Dedifferentiated amniotic fluid mesenchymal stem cell (primary cell): ENCODE results near the gene SUGCT.
"Not testable (repeated sequence)": the region's sequence is repeated elsewhere in the genome, so short reads cannot be mapped to it uniquely, and the experiment has no call there.

Experiments
- DNase-seq: peaks from one replicate; pipeline ENCODE4 v3.0.0-alpha.2; 2016; ENCODE audit errors: extremely low spot score

The SUGCT gene

DNA sequence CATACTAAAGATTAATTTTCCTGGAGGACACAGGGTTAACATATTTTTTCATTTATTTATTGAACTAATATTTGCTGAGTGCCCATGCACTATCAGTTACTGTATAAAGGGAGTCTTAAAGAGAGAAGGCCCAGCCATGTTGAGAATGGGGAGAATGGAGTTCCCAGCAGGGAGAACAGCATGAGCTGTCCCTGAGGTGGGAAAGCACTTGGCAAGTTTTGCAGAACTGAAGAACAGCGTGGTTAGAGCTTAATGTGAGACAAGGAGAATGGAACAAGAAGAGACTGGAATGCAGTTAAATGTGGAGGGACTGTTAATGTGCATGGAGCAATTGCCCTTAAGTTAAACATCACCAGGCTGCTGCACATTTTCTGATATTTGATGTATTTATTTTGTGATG is 435.4 kb downstream of the SUGCT start:
- DNase-seq, result no peak

DNA sequence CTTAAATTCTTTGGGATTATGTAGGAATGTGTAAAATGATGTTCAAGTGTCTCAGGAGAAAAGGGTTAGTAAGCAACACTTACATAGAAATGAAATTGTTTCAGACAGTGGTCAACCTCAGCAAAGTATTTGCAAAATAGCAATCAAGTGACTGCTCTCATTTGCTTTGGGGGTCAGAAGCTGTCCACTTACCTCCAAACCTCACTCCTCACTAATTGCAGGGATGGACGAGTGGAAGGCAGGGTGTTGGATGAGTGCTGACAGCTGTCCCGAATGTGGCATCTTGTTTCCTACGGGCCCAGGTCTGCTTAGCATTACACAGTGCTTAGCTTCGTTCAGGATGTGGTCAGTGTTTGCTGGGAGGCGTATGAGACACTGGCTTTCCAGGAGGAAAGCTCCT is 437.0 kb downstream of the SUGCT start:
- no peak for DNase-seq

DNA sequence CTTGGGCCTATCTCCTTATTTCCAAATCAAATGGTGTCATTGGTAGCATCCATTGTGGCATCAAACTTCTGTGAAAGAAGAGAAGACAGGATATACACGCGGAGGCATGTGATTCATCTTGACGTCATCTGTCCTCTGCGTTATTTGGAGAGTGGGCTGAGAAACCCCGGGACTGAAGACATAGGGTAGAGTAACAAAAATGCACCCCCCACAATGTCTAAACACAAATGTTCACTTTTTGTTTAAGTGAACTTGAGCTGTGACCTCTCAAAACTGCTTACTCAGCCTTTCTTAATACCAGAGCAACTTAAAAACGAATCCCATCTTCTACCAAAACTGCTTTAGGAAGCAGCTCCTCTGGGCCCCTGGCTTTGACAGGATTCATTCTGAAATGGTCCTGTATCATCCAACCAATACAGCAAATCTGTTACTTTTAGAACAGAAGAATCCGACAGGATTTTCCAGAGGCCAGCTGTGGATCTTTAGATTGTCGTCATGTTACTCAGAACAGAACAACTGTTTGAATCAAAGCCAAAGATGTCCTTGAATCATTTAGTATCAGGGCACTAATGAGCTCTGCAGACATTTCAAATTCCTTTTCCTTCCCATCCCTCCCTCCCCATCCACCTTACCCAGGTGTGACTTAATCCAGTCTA is 438.1 kb downstream of the SUGCT start:
- no peak for DNase-seq

DNA sequence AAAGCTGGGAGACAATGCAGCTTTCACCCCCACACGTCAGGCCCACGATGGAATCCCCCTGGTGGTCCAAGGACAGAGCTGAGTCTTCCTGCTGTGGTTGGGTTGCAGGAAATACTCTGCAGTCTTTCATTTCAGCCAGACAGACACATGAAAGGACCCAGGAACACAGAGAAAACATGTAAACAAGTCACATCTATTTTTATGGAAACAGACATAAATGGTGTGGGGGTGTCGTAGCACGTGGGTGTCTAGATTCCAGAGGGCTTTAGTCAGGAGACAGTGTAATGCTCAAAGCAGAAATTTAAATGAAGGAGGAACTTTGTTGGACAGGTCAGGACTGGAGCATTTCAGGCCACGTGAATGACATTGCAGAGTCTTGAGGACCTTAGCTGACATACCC is 444.6 kb downstream of the SUGCT start:
- no peak for DNase-seq

DNA sequence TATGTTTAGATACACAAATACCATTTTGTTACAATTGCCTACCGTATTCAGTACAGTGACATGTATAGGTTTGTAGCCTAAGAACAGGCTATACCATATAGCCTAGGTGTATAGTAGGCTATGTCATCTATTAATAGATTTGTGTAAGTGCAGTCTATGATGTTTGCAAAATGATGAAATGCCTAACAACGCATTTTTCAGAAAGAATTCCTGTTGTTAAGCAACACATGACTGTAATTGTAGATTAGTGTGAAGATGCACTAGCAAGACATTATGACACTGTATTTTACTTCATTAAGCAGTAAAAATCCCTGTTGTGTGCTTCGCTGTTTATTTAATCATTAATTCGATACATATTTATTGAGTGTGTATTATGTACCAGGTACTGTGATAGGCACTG is 446.0 kb downstream of the SUGCT start:
- DNase-seq, result no peak

DNA sequence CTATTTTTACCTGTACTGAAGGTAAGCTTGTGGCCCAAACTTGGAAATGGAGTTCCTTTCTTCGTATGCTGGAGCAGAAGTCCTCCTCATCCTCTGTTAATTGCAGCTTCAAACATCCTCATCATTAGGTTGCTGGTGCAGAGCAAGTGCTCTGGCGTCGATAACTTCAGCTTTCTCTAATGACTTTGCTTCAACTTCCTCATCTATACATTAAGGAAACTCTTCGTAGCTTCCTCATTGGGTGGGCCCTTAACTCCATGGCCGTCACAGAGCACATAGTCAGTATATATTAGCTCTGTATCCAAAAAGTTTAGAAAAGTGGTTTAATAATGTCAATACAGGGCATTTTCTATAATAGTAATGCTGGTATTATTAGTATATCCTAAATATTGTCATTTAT is 447.7 kb downstream of the SUGCT start:
- no peak for DNase-seq

DNA sequence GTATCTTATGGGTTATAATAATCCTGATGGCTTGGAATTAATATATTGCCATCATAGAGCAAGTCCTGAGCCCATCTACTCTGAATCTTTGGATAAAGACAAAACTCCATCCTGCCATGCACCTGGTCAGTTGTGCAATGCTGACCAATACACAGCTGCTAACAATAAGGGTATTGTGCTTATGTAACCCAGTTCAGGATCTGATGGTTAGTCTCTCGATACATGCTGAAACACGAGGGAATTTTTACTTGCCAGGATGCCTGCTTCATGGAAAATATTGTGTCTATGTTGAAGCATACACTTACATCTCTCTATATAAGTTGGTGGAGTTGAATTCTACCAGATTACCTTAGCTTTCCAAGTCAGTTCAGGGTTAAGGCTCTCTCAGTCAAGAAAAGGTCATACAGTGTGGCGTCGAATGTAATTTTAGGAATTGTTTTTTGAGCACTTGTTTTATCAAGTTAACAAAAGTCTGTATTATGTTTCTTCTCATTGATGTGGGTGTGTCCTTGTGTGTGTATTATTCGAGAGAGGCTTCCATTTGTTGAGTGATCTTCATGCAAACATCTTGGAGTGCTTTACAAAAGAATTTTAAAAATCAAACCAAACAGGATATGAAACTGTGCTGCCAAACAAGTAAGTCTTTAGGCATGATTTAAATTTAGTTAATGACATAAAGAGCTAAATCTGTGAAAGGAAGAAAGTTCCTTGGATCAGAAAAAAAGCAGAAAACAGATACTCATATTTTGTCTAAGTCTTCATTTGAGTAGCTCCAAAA is 449.1 kb downstream of the SUGCT start:
- DNase-seq, result no peak

DNA sequence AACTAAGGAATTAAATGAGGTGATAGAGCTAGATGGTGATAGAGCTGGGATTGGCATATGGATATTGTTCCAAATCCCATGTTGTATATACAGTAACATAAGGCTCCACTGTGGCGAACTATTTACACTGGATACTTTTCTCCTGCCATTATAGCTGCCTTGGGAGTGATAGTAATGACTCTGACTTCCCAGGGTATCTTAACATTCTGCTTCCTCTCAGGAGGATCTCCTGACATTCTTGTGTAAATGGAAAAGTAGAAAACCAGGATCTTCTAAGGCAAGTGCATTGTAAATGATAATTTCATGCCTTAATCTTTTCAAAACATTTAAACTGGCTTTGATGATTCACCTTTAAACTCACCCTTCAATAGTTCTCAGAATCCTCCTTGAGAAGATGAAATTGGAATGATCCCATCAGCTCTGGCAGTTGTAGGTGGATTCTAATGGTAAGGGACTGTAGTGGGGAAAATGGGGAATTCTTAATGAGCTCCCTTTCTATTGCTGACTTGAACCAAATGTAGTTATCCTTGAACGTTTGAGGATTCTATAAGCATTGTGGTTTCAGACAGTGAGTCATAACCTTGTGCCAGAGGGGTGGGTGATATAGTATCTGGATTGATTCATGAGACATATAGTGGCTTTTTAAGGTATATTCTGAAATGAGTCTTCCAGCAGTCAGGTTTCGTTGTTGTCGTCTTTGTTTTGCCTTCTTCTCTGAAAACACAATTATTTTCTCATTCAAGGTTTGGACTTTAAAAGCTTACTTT is 450.0 kb downstream of the SUGCT start:
- DNase-seq, result no peak

DNA sequence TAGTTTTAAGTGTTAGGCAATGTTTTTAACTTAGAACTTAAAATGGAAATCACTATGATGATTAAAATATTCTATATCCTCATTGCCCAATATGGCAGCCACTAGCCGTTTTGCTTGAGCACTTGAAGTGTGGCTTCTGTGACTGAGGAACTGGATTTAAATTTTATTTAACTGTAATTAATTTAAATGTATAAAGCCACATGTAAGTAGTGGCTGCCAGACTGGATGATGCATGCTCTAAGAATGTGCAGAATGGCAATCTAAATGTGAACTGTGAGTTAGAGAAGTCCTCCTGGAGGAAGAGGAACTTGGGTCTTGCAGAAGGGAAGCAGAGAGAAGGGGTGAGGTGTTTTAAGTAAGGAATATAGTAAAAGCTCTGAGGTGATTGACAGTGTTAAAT is 451.4 kb downstream of the SUGCT start:
- DNase-seq, result peak; percentile 45

DNA sequence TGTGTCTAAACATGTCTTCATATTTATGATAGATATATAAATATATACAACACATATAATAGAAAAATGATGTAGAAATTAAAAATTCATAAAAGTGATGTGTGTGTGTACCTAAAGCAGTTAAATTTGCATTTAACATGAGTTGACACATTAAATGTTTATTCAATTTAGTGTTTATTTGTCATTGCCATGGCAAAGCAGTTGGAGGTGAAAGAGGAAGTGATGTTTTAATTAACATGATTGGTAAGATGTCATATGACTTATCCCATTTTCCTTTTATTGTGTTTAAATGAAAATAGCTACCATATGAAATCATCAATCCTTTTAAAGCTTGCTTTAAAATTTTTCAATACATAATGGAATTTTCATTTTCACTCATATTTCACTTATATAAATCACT is 452.6 kb downstream of the SUGCT start:
- no peak for DNase-seq

DNA sequence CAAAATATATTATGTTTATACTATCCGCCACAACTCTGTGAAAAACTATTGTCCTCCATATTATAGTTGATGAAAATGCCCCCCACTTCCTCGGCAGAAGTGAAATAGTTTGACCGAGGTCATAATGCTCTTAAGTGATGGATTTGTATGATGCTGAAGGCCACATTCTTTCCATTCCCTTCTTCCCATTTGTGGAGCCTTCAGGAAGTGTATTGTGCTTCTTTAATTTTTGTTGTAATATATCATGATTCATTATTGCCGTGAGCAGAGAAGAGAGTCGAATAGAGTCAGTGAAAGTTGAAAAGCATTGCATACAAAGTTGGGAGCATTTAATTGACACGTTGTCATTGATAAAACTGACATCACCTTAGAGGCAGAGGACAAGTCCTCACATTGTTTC is 460.3 kb downstream of the SUGCT start:
- DNase-seq, result no peak

DNA sequence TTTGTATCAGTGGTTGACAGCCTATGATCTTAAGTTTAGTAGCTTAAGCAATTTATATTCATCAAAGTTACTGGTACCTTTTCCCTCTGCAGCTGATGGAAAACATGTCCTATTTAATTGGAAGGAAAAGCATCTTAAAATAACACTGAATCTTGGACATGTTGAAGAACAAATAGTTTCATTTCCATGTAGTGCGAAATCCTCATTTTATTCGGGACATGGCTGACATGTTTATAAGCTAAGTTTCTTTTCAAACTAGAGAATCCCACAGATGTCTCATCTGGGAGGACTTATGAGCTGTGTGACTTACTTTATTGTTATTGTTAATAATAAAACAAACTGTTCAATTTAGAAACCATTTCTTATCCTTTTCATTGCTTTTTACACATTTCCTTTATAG is 461.0 kb downstream of the SUGCT start:
- no peak for DNase-seq

DNA sequence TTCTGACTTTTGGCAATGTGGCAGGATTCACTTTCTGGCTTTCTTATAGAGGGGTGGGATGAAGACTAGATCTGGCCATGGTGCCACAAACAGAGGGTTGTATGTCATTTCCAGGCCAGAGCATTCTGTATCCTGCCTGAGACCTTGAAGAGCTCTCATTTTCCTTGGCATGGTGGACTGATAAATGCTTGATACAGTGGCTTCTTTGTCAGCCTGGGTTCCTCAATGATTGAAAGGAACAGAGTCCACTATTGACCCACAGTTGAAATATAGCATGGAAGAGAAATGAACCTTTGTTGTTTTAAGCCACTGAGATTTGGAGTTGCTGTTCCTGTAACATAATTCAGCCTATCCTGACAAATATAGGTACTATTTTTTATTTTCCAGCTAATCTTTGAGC is 462.7 kb downstream of the SUGCT start:
- no peak for DNase-seq

DNA sequence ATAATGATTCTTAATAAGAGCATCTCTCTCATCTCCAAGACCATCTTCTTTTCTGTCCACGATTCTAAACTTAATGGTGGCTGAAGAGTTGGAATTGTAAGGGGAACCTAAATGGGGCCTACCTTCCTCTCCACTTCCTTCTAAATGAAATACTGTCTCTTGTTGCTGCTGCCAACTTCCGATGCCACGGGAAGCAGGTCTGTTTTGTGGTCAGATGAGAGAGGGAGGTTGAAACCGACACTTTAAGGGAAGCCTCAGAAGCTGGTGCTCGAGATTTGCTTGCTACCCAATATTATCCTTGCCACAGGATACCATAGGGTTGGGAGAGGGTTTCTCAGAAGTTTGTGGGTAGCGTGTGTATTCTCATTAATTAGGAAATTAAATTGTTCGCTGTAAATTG is 464.1 kb downstream of the SUGCT start:
- DNase-seq, result no peak

DNA sequence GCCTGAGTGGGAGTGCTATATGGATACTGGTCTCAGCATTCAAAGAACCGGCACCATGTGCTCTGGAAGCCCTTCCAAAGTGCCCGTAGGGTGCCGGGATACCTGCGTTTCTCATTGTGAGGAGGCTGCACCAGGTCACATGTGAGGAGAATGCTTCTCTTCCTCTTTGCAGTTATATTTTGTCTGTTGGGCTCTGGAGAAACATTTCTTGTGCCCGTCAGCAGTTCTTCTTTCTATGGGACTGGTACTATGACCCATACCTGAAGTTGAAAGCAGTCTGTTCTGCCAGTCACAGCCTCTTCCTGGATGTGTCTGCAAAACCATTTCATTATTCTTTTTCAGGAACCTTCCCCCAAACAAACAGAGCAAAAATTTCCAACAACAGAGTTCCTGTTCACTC is 465.0 kb downstream of the SUGCT start:
- DNase-seq, result no peak

DNA sequence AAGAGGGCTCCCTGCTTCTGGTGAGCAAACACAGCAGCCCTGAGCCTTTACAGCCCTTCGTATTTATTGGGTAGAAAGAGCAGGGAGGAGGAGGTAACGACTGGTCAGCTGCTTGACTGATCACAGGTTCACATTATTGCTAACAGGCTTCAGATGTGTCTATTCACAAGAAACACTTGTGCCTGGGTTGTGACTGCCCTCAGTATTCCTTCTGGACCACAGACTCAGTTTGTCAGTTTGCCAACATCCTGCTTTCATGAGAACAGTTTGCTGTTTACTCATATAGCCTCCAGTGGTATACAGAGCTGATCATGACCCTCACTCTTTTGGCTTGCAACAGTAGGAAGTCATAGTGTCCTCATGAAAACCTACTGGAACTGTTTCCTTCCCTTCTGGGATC is 467.5 kb downstream of the SUGCT start:
- not testable (repeated sequence) for DNase-seq

DNA sequence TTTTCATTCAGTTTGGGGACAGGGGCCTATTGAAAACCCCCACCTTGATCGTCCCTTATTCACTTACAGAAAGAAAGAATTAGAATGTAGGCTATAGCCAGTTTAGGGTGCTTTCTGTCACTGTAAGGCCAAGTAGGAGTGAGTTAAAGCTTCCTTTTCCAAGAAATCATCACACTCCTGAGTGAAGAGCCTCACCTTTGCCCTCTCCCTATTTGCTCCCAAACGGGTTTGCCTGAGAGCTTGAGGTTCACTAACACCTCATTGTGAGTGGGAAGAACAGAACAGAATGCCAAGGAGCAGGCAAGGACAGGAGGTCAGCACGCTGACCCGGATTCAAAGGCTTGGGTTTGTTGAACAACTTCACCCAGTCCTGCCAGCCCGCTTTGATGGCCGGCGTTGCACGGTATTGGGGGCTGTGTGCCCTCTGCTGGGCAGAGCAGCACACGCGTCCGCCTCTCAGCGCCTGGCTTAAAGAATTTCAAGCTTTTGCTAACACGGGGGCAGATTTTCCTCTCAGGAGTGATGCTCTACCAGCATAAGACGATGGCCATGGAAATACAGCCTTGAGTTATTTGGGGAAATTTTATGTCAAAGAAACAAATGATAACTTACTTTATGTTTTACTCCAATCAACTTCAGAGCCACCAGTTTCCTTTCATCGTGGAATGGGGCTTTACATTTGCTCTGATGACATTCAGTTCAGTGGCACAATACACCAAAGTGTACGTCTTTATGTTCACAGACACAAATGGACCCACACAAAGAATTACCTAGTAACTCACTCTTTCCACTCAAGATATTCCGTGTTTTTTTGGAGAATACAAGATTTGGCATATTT is 470.0 kb downstream of the SUGCT start:
- no peak for DNase-seq

DNA sequence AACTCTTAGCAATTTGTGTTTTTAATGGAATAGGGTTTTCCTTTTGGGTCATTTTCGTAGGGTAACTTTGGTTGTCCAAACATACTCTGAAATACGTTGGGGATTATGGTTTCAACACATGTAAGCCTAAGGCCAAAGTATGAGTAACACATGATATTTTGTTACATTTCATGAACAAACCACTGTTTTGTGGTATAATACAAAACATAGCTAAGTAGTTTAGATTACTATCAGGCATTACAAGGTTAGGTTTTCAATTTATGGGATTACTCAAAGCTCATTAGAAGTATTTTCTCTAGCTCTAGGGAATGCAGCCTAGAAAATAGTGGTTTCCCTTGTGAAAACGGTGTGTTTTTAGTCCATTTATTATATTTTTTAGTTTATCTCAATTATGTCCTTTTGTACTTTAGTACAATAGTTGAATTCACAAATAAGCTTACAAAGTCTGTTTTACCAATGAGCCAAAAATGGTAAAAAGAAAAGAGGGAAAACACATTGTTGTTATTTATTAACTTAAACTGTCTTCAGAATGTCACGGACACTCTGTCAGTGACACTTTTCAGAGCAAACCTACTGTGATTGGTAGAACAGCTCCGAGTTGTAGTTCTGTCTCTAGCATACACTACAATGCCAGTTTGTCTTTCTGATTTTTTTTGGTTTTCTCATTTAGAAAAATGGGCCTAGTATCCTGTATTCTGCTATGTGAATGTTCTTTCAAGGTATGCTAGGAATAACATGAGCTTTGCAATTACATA is 473.7 kb downstream of the SUGCT start:
- DNase-seq, result peak; percentile 43

DNA sequence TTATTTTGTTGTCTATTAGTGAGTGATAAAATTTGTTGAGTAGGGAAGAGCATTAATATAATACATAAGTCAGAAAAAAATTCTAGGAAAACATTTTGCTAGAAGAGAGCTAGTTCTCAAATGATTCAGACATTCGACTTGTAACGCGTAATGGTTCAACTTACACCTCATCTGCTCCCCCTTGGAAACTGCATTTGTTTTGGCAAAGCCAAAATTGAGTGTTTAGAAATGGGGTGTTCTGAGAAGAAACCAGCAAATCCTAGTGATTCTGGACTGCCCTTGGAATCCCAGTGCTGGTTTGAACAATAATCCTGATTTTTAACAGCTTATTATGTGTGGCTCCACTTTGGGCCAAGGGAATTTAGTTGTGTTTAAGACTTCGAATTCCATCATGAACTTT is 475.7 kb downstream of the SUGCT start:
- DNase-seq, result no peak

DNA sequence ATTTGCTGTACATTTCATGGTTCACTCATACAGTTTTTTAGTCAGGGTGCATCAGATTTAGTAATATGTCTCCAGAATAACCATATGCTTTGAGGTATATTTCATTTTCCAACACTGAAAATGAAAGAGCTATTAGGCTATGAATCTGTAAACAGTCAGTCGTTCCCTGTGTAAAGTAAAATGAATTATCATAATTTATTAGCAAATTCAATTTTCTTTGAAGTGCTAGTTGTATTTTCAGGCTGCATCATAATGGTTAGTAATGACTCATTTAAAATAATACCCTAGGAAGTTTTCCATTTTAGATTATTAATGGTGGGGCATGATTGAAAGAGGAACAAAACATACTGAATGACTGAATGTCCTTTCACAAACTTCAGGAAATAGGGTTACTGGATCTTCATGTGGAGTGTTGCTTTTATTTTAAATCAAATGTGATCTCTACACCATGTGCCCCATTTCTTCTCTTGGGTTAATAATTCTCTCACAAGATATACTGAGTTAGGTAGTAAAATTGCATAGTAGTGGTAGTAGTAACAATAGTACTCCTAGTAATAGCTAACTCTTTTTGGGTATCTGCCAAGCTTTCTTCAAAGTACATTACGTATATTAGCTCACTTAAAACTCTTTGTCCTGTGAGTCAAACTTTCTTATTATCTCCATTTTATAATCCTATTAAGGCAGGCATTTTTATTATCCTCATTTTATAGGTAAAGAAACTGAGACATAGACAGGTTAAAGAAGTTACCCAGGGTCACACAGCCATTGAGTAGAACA is 476.5 kb downstream of the SUGCT start:
- DNase-seq, result no peak

DNA sequence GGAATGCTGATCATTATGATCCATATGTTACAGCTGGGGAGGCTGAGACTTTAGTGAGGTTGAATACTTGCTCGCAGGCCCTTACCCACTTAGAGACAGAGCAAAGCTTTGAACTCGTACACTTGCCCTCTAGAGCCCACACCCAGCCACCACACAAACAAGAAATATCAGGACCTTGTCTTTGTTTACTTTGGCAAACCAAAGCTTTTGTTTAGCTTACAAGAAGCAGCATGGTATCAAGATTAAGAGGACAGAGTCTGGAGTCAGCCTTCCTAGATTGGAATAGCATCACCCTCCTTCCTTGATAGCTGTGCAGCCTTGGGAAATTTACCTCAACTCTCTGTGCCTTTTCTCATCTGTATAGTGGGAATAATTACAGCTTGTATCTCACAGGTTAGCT is 477.5 kb downstream of the SUGCT start:
- no peak for DNase-seq
